ENCODE data around the gene ADAM21.
"Not testable (repeated sequence)": the region's sequence is repeated elsewhere in the genome, so short reads cannot be mapped to it uniquely, and the experiment has no call there.

The ADAM21 gene

DNA sequence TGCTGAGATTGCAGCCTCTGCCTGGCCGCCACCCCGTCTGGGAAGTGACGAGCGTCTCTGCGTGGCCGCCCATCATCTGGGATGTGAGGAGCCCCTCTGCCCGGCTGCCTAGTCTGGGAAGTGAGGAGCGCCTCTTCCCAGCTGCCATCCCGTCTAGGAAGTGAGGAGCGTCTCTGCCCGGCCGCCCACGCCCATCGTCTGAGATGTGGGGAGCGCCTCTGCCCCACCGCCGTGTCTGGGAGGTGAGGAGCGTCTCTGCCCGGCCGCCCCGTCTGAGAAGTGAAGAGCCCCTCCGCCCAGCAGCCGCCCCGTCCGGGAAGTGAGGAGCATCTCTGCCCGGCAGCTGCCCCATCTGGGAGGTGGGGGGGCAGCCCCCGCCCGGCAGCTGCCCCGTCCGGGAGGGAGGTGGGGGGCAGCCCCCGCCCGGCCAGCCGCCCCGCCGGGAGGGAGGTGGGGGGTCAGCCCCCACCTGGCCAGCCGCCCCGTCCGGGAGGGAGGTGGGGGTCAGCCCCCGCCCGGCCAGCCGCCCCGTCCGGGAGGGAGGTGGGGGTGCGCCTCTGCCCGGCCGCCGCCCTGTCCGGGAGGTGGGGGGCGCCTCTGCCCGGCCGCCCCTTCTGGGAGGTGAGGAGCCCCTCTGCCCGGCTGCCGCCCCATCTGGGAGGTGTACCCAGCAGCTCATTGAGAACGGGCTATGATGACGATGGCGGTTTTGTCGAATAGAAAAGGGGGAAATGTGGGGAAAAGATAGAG lies 25.6 kb downstream of the ADAM21 start:
- not testable (repeated sequence) for DNase-seq

DNA sequence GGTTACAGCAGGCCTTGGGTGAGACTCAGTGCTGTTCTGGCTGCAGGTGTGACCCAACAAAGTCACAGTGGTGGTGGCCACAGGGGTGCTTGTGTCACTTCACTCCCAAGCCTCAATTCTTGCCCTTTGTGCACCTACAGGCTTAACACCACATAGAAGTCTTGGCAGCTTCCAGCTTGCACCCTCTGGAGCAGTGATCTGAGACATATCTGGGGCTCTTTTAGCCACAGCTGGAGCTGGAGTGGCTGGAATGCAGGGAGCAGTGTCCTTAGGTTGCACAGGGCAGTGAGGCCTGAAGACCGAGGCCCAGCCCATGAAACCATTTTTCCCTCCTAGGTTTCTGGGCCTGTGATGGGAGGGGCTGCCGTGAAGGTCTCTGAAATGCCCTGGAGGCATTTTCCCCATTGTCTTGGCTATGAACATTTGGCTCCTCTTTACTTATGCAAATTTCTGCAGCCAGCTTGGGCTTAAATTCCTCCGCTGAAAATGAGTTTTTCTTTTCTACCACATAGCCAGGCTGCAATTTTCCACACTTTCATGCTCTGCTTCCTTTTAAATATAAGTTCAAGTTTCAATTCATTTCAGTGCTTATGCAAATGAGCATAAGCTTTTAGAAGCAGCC lies 37.7 kb downstream of the ADAM21 start:
- no peak for DNase-seq

DNA sequence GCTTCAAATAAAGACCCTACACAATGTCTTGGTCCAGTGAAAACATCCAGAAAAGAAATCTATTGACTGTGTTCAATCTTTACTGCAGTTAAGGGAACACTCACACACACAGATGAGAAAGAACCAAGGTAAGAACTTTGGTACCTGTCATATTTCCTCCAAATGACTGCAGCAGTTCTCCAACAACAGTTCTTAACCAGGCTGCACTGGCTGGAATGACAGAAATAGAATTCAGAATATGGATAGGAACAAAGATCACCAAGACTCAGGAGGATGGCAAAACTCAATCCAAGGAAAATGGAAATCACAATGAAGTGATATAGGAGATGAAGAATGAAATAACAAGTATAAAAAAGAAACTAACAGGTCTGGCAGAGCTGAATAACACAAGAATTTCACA lies 46.2 kb downstream of the ADAM21 start:
- DNase-seq: no peak
